Left ventricle myocardium inferior (tissue), 1 donor: ENCODE results near the gene PITPNM3. TPM values are rescaled to one million over a fixed set of nuclear protein-coding genes. Genes with fewer than 3 reads are reported as not detected.

ENCODE experiments used
- DNase-seq: peaks from one replicate; pipeline ENCODE4 v3.0.0-alpha.2; 2020
- H3K27ac ChIP-seq: fragments of 200-600 bp; replicated peaks from 2 replicates; pipeline ENCODE4 v1.8.0; 2021
- H3K27me3 ChIP-seq: fragments of 200-600 bp; 2 replicates; pipeline ENCODE4 v1.8.0; 2021; ENCODE audit warnings: low read depth
- H3K36me3 ChIP-seq: fragments of 200-600 bp; 2 replicates; pipeline ENCODE4 v1.8.0; 2021
- H3K4me1 ChIP-seq: fragments of 200-600 bp; 2 replicates; pipeline ENCODE4 v1.8.0; 2021
- H3K4me3 ChIP-seq: fragments of 200-600 bp; 2 replicates; pipeline ENCODE4 v1.8.0; 2021; ENCODE audit warnings: mild to moderate bottlenecking, moderate library complexity
- H3K9me3 ChIP-seq: fragments of 200-600 bp; replicated peaks from 2 replicates; pipeline ENCODE4 v1.8.0; 2021
- CTCF ChIP-seq: fragments of 200-600 bp; IDR thresholded peaks from 2 replicates; pipeline ENCODE4 v1.8.0; 2021; ENCODE audit warnings: antibody characterized with exemption, mild to moderate bottlenecking, borderline replicate concordance
- intact Hi-C: fragments of 100-400 bp; cut with micrococcal nuclease; formaldehyde crosslinking; loops from one replicate; pipeline ENCODE4 v1.11.0; 2022
- total RNA-seq: library from RNA; stranded (reverse); fragmentation: NEBNext Ultra II Directional; extraction: Animal tissue kit (Norgen Biotek cat#: 25700); gene quantifications from one replicate; pipeline ENCODE4 v1.2.1, GENCODE V29; 2021
- donor health status: DM: no; HTN: yes; CAD: no; lungs with severe emphysema.

PITPNM3 gene
- total RNA-seq, 1 donor from 2014 or later: 0.36 TPM

GRCh38 chr17:6514371-6514770 lies 42.0 kb downstream of the PITPNM3 start:
- DNase-seq: no peak
- Histone ChIP-seq H3K4me3 (no peak overlapping the region), H3K4me1 (no peaks in the 10 kb centered on the region), H3K27ac (no peak overlapping the region), H3K36me3 (no peaks in the 10 kb centered on the region), H3K27me3 (peaks cover 31% of the 10 kb centered on the region), H3K9me3 (no peaks in the 10 kb centered on the region)
- no peak for TF ChIP-seq CTCF
- intact Hi-C loops: no loop called here

- intact Hi-C loops: no loop called here
- H3K36me3 ChIP-seq: no peaks in the 10 kb centered on the region
These were observed 43.8 kb downstream of the PITPNM3 start for GRCh38 chr17:6512552-6512951.

GRCh38 chr17:6510321-6510977 lies 45.9 kb downstream of the PITPNM3 start:
- Histone ChIP-seq H3K27me3 (peaks cover 47% of the 10 kb centered on the region), H3K27ac (no peak overlapping the region), H3K4me1 (no peaks in the 10 kb centered on the region), H3K9me3 (no peaks in the 10 kb centered on the region), H3K4me3 (no peak overlapping the region), H3K36me3 (no peaks in the 10 kb centered on the region)
- intact Hi-C loops: no loop called here
- DNase-seq: no peak
- TF ChIP-seq CTCF: no peak

More at GRCh38 chr17:6512552-6512951, 43.8 kb downstream of the PITPNM3 start:
- Histone ChIP-seq H3K27me3 (peaks cover 47% of the 10 kb centered on the region), H3K27ac (no peak overlapping the region), H3K4me1 (no peaks in the 10 kb centered on the region), H3K4me3 (no peak overlapping the region), H3K9me3 (no peaks in the 10 kb centered on the region)
- TF ChIP-seq CTCF: no peak
- no peak for DNase-seq

GRCh38 chr17:6509921-6510320 lies 46.4 kb downstream of the PITPNM3 start:
- intact Hi-C loops: no loop called here
- Histone ChIP-seq H3K36me3 (no peaks in the 10 kb centered on the region), H3K4me1 (no peaks in the 10 kb centered on the region), H3K4me3 (no peak overlapping the region), H3K9me3 (no peaks in the 10 kb centered on the region), H3K27me3 (peaks cover 47% of the 10 kb centered on the region), H3K27ac (no peak overlapping the region)
- DNase-seq: no peak
- no peak for TF ChIP-seq CTCF

GRCh38 chr17:6509031-6509771 lies 47.2 kb downstream of the PITPNM3 start:
- intact Hi-C loops: no loop called here
- Histone ChIP-seq H3K36me3 (no peaks in the 10 kb centered on the region), H3K4me1 (no peaks in the 10 kb centered on the region), H3K27me3 (peaks cover 47% of the 10 kb centered on the region), H3K9me3 (no peaks in the 10 kb centered on the region), H3K4me3 (no peak overlapping the region), H3K27ac (no peak overlapping the region)
- DNase-seq: no peak
- no peak for TF ChIP-seq CTCF
